GM18498 (cell line): Measurements from ENCODE around the gene NT5M.
"Not testable (repeated sequence)": the region's sequence is repeated elsewhere in the genome, so short reads cannot be mapped to it uniquely, and the experiment has no call there.

Experiments
- ATAC-seq: cut with Tn5 transposase; IDR thresholded peaks from one replicate; pipeline ENCODE4 v1.9.1; 2021; ENCODE audit warnings: mild to moderate bottlenecking, moderate library complexity; ENCODE audit not compliant: unreplicated experiment

NT5M gene

DNA sequence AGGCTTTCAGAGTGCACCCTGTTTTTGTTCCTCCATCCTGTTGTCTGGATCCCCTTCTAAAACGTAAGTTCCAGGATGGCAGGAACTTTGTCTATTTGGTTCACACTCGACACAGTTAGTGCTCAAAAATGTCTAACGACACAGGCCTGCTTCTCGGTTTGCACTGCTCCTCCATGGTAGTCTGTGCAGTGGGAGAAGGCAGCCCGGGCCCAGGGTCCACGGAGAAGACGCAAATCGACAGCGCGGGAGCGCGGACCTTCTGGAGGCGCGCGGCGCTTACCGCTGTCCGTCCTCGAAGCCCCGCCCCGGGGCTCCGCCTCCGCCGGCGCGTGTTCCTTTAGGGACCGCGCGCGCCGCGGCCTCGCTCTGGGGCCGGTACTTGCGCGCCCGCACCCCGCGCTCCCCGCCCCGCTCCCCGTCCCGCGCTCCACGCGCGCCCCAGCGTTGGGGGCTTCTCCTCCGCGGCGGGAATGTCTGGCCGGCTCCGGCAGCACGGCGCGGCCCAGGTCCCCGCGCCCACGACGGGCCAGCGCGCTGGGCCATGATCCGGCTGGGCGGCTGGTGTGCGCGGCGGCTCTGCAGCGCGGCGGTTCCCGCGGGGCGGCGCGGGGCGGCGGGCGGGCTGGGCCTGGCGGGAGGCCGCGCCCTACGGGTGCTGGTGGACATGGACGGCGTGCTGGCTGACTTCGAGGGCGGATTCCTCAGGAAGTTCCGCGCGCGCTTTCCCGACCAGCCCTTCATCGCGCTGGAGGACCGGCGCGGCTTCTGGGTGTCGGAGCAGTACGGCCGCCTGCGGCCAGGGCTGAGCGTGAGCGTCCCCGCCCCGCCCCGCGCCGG is at the start of gene NT5M:
NT5M (plus strand) TSS at position 364 of the 837 bp plus-strand sequence; CDS start at position 542, 178 bp downstream.
- peak; percentile 77 for ATAC-seq

DNA sequence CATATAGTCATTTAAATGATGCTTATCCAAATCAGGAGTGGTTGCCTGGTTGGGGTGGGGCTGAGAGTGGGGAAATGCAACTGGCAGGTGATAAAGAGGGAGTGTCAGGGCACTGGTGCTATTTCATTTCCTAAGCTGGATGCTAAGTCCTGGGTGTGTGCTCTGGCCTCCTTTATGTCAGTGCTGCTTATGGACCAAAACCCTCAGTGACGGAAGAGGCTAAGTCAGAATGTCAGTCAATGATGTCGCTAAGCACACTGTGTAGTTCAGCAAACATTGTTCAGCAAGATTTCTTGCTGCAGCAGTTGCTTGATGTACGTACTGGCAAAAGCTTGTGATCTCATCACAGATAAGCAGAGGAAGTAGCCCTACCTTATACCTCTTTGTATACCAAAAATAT is 49.8 kb upstream of the NT5M start:
- ATAC-seq, result no peak

DNA sequence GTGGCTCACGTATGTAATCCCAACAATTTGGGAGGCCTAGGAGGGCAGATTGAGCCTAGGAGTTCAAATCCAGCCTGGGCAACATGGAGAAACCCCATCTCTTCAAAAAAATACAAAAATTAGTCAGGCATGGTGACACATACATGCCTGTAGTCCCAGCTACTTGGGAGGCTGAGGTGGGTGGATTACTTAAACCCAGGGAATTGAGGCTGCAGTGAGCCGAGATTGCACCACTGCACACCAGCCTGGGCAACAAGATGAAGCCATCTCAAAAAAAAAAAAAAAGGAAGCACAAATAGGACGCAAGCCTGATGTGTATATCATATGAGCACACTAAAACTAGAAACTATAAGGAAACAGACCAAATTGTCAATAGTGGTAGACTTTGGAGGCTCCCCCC is 49.1 kb upstream of the NT5M start:
- no peak for ATAC-seq

DNA sequence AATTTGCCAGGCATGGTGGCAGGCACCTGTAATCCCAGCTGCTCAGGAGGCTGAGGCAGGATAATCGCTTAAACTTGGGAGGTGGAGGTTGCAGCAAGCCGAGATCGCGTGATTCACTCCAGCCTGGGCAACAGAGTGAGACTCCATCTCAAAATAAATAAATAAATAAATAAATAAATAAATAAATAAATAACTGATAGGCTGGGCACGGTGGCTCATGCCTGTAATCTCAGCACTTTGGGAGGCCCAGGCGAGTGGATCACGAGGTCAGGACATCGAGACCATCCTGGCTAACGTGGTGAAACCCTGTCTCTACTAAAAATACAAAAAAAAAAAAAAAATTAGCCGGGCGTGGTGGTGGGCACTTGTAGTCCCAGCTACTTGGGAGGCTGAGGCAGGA is 47.5 kb upstream of the NT5M start:
- ATAC-seq, result not testable (repeated sequence)

DNA sequence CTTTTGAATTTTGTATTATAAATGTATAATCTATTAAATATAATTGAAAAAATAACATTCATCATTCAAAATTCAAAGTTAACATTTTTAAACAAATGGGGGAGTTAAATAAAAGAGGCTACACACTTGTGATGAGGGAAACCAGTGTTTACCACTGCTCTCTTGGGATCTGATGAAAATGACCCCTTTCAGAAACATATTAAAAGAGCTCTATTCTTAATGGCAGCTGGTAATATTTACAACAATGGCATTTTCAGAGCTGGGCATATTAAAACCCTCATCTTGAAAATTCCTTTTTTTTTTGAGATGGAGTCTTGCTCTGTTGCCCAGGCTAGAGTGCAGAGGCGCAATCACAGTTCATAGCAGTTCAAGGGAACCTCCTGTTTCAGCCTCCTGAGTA is 46.9 kb upstream of the NT5M start:
- ATAC-seq, result no peak

DNA sequence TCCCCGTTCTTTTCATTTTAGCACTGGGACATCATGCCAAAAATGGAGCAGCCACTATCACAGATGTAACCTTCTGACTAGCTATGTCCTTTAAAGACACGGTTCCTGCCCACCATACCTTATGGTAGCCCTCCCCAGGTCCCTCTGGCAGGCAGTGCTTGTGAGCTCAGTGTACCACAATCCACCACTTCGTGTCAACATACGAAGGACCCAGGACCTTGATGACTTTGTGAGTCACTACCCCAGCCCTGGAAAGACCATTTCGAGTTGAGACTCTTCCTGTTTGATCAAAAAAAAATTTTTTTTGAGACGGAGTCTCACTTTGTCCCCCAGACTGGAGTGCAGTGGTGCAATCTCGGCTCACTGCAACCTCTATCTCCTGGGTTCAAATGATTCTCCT is 45.2 kb upstream of the NT5M start:
- no peak for ATAC-seq

DNA sequence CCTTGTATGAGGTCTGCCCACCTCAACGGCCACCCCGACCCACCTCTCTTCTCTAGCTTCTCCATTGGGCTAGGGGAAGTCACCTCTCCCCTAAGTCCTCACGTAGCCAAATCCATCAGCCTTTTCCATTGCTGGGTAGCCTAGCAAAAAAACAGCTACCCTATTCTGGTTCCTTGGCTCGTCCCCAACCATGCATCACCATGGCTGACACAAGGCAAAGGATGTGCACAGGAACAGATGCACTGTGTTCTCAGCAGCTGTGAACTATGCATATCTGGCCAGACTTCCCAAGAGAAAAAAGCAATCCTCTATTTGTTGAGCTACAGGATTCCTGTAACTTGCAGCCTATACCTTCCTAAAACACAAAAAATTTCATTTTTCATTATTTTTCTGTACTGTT is 44.2 kb upstream of the NT5M start:
- ATAC-seq, result no peak

DNA sequence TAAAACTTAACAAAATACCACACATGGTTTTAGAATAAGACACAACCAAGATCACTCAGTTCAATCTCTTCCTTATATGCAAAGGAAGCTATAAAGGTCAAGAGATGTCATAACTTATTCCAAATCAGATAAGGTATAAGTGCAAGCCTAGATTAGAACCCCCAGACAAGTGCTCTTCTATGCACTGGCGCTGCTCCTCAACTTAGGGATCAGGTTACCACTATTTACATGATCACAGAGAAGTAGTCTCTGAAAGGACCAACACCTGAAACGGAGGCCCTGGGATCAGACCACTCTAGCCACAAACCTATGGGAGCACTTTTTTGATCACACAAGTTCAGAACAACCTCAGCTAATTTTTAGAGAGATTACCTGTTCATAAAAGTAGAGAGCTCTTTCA is 38.7 kb upstream of the NT5M start:
- ATAC-seq, result no peak

DNA sequence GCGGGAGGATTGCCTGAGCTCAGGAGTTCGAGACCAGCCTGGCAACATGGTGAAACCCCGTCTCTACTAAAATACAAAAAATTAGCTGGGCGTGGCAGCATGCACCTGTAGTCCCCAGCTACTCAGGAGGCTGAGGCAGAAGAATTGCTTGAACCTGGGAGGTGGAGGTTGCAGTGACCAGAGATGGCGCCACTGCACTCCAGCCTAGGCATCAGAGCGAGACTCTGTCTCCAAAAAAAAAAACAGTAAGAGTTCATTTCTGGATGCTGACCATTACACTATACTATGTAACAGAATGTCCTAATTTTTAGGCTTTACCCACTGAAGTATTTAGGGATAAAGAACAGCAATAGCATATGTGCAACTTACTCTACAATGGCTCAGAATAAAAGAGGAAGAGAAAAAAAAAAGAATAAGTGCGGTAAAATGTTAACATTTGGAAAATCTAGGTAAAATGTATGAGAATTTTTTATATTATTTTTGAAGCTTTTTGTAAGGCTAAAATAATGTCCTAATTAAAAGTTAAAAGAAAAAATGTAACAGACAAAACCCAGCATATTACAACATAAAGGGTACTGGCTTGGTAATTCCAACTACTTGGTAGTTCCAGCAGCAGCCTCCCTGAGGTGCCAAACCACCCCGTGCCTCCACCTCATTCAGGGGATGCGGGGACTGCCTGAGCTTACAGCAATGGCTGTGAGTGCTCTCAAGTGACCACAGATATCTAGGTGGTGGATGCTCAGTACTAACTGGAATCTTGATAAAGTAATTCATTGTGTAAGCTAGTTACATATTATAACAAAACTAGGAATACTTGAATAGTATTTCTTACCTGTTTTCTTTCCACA is 33.0 kb upstream of the NT5M start:
- ATAC-seq, result no peak

DNA sequence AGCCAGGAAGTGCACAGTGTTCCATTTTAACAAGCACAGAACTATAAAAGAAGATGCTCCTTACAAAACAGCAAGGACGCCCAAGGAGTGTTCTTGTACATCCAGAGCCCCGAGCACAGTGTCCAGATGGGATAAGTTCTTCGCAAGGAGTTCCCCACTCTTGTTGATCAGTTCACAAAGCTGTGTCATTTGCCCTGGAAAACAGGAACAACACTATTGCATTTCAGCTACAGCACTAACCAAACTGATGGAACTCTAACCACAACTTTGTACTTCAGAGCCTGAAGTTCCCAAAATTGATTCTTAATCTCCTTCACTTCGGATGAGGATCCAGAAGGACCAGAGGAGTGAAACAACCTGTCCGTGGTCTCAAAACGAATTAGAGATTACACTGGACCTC is 27.2 kb upstream of the NT5M start:
- no peak for ATAC-seq

DNA sequence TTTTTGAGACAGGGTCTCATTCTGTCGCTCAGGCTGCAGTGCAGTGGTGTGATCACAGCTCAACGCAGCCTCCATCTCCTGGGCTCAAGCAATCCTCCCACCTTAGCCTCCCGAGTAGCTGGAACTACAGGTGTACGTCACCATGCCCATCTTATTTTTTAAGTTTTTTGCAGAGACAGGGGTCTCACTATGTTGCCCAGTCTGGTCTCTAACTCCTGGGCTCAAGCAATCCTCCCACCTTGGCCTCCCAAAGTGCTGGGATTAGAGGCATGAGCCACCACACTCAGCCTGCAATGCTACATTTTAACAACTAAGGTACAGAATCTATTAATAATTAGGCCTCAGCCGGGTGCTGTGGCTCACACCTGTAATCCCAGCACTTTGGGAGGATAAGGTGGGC is 25.7 kb upstream of the NT5M start:
- not testable (repeated sequence) for ATAC-seq

DNA sequence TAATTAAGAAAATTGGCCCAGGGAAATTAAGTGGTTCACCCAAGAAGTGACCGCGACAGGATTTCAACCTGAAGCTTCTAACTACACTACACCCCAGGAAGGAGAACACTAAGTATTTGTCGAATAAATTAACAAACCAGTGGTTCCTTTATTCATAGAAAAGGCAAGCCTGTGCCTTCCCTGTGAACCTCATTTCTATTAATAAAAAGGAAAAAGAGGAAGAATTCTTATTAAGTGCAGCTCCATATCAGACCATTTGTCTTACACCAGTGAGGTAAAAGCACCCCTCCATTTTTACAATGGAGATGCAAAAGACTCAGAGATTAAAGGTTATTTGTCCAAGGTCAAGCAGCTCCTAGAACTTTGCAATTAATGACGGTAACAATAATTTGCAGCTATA is 23.9 kb upstream of the NT5M start:
- ATAC-seq, result no peak

DNA sequence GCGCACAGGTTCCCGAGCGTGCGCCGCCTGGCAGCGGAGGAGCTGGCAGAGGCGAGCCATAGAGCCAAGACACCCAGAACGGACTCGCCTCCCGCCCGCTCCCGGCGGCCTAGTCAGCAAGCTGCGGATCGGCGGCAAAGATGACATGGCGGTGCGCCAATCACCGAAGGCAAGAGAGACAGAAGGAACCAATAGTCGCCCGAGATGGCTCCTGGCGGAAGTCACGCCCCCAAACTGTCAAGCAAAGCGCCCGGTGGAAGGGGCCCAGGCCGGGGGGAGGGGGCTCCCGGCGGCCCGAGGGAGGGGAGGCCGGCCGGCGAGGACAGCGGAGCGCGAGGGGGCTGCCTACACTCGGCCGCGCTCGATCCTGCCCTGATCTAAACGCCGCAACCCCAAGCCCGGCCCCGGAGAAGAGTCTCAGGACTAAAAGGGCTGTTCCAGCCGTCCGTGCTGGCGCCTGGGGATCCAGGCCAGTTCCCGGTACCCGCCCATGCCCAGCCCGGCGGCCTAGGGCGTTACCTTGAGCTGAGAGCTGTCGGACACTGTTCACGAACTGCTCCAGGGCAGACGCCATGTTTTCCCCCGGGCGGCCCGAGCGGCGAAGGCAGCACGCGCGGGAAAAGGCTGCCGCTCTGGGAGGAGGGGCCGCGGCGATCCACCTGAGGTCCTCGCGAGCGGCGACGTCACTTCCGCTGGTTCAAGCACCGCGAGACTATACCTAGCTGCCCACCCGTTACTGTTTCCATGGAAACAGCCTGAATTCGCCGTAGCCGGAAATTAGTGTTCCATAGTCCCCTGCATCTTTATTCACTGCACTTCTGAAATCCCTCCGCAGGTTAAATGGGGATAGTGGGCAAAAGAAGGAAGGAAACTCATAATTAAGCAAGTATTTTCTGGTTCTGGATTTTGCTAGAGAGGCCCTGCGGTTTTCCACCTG is 22.3 kb upstream of the NT5M start, which contains the start of gene COPS3:
COPS3 (minus strand) TSS at position 634 of the 937 bp plus-strand sequence; CDS start at position 574, 60 bp downstream.
- peak; percentile 89 for ATAC-seq

DNA sequence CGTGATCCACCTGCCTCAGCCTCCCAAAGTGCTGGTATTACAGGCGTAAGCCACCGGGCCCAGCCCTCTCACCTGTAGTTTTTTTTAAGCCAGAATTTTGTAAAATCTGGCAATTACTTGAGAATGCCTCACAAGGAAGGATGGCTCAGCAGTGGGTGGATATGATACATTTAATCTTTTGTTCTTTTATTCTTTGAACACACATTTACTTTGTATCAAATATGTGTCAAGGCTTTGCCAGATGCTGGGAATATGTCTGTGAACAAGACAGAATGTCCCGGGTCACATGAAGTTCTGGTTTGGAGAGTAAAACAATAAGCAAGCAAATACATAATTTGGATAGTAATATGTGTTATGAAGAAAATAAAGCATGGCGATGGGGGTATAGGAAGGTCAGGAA is 17.2 kb upstream of the NT5M start:
- ATAC-seq, result no peak

DNA sequence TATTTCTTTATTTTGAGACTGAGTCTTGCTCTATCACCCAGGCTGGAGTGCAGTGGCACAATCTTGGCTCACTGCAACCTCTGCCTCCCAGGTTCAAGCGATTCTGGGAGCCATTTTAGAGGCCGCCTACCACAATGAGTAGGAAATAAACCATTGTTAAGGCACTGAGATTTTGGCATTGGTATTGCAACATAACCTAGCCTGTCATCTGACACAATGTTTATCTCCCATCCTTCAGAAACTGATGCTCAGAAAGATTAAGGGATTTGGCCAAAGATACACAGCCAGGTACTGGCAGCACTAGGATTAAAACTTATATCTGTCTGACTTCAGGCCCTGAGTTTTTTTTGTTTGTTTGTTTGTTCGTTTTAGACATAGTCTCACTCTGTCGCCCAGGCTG is 14.1 kb upstream of the NT5M start:
- no peak for ATAC-seq

DNA sequence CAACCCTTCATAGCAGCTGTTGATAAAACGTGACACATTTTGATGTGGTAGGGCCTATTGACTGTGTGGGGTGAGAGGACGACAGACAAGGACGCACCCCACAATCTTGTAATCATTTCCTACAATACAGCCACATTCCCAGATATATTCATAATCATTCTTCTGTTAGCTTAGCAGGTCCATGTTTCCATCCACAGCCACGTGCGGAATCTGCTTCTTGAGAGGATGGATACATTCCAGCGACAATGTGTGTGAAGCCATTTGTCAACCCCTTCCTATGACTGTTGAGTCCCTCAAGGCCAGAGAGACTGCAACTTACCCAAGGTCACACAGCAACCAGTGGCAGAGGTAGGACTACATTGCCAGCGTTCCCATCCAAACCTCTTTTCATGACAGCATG is 13.5 kb upstream of the NT5M start:
- ATAC-seq, result no peak

DNA sequence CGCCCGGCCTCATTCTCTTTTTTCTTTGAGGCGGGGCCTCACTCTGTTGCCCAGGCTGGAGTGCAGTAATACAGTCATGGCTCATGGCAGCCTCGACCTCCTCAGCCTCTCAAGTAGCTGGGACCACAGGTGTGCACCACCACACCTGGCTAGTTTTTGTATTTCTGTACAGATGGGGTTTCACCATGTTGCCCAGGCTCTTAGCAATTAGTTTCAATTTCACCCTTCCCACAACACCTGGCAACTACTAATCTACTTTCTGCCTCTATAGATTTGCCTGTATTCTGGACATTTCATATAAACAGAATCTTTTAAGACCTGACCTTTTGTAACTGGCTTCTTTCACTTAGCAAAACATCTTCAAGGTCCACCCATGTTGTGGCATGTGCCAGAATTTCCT is 8.0 kb upstream of the NT5M start:
- no peak for ATAC-seq

DNA sequence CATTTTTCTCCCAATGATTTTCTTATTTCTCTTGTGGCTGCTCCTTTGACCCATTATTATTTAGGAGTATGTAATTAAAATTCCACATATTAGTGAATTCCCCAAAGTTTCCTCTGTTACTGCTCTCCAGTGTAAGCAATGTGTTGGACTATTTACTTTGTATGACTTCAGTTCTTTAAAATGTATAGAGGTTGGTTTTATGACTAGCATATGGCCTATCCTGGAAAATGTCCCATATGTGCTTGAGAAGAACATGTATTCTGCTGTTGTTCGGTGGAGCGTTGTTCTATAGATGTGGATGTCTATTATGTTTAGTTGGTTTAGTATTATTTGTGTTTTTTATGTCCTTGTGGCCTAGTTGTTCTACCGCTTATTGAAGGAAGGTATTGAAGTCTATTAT is 6.0 kb upstream of the NT5M start:
- ATAC-seq, result no peak

DNA sequence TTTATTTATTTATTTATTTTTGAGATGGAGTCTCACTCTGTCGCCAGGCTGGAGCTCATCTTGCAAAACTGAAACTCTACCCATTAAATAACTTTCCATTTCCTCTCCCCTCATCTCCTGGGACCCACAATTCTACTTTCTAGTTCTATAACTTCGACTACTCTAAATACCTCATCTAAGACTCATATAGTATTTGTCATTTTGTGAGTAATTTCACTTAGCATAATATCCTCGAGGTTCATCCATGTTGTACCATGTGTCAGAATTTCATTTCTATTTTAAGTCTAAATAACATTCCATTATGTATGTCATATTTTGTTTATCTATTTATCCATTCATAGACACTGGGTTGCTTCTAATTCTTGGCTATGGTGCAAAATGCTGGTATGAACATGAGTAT is 5.1 kb upstream of the NT5M start:
- no peak for ATAC-seq

DNA sequence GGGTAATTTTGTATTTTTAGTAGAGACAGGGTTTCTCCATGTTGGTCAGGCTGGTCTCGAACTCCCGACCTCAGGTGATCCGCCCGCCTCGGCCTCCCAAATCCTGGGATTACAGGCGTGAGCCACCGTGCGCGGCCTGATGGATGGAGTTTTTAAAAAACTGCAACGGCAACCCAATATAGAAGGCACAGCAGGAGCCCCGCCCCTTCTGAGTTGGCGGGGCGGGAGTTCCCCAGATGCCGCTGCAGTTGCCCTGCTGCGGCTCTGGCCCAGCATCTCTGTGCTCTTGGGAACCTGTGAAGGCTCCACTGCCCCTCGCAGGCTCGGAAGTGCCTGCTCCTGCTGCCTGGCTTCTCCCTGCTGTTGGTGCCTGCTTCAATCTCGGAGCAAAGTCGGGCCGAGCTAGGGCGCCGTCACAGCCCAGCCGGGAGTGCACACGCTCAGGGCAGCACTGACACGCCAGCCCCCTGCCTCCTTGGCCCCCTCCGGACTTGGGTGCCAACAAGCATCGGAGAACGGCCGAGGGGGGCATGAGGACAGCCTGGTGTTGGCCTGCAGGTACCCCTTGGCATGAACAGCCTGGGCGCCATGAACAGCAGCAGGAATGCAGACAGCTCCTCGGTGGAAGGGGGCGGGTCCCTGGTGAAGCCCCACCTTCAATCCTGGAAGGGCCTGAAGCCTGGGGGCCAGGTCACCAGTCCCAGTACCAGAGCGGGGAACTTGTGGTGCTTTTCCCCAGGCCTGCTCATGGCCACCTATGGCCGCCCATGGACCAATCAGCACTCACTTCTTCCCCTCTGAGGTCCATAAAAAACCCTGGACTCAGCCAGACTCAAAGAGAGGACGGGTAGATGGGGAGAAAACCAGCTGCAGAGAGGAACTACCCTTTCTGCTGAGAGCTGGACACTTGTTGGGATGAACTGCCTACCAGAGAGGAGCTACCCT is 2.3 kb upstream of the NT5M start:
- peak; percentile 34 for ATAC-seq
